ENCODE results near the gene HDAC5. TPM values are rescaled to one million over a fixed set of nuclear protein-coding genes. Genes with fewer than 3 reads are reported as not detected.
A peak's percentile ranks its signal among the peaks of the same experiment; 100 is the strongest.

Gene HDAC5
- total RNA-seq, 3 donors from 2014 or later (not counting 1 experiment from before 2014, with no cell fraction given) = 79.2 to 100 (median 91.9) TPM

DNA sequence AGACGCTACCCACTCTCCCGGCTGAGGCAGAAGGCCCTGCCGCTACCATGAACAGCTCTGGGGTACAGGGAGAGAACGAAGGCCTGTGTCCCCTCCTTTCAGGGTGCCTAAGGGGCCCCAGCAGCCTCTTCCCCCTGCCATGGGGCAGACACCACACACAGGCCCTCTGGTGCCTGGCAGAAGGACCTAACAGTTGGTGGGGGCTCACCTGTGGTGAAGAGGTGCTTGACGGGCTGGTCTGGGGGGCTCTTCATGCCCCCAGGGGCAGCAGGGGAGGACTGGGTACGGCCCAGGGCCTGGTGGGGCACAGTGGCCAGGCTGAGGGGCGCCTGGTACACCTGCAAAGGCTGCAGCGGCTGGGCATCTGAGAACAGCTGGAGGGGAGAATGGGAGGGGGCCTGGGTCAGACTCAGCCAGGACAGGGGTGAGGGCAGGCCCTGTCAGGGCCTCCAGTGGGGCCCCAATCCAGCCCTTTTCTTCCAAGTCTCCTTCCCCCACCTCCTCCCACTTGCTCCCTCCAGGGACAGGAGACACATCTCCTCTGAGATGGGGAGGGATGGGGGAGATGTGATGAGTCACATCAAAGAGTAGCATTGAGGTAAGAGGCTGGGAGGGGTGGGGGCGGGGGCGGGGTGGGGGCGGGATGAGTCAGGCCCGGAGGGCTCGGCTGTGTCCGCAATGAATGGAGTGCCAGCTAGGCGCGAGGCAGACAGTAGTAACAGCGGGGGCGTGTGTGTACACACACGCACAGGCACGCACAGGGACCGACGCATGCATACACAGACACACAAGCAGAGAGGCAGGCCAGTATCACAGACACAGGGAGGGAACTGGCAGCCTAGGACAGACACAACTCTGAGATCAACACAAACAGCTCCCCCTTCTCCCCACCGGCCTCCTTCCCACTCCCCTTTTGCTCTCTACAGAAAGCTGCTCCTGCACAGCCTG is 36.8 kb downstream of the HDAC5 start:
- 82% methylated on average over 20 of the region's 23 CpGs for WGBS (ENCODE audit: insufficient coverage)
- ATAC-seq = peak; percentile 5 to 20 (median 16)
- TF ChIP-seq, protein P1, sequence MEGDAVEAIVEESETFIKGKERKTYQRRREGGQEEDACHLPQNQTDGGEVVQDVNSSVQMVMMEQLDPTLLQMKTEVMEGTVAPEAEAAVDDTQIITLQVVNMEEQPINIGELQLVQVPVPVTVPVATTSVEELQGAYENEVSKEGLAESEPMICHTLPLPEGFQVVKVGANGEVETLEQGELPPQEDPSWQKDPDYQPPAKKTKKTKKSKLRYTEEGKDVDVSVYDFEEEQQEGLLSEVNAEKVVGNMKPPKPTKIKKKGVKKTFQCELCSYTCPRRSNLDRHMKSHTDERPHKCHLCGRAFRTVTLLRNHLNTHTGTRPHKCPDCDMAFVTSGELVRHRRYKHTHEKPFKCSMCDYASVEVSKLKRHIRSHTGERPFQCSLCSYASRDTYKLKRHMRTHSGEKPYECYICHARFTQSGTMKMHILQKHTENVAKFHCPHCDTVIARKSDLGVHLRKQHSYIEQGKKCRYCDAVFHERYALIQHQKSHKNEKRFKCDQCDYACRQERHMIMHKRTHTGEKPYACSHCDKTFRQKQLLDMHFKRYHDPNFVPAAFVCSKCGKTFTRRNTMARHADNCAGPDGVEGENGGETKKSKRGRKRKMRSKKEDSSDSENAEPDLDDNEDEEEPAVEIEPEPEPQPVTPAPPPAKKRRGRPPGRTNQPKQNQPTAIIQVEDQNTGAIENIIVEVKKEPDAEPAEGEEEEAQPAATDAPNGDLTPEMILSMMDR (IDR thresholded peaks at IDR 0.05) = no peak
- no peaks in the 10 kb centered on the region for H3K27me3 Mint-ChIP-seq (ENCODE audit: low read depth in 2 of 2)
- H3K27ac Mint-ChIP-seq = no peak overlapping the region
- Histone ChIP-seq H3K27me3 (ENCODE audit: control insufficient read depth, insufficient read depth, low read length) (no peaks in the 10 kb centered on the region), H3K9me3 (ENCODE audit: control insufficient read depth, insufficient read depth, low read length) (no peaks in the 10 kb centered on the region), H3K4me1 (ENCODE audit: control insufficient read depth, insufficient read depth, low read length) (no peaks in the 10 kb centered on the region), H3K36me3 (ENCODE audit: control insufficient read depth, insufficient read depth, low read length) (peaks cover 48% of the 10 kb centered on the region), H3K4me3 (ENCODE audit: low read length) (no peak overlapping the region), H3K27ac (ENCODE audit: low read length) (no peak overlapping the region)
- H3K9me3 Mint-ChIP-seq = no peaks in the 10 kb centered on the region
- no peak overlapping the region for H3K4me3 Mint-ChIP-seq
- no peak for DNase-seq
- intact Hi-C loops (cut with micrococcal nuclease) = no loop called here
- H3K4me1 Mint-ChIP-seq = peaks cover 0 to 7% of the 10 kb centered on the region in 2 donors
- no peaks in the 10 kb centered on the region for H3K36me3 Mint-ChIP-seq

- TF ChIP-seq, protein P1 (IDR thresholded peaks at IDR 0.05) = no peak
- Histone ChIP-seq H3K27ac (ENCODE audit: low read length) (no peak overlapping the region), H3K9me3 (ENCODE audit: control insufficient read depth, insufficient read depth, low read length) (no peaks in the 10 kb centered on the region), H3K36me3 (ENCODE audit: control insufficient read depth, insufficient read depth, low read length) (peaks cover 42% of the 10 kb centered on the region), H3K27me3 (ENCODE audit: control insufficient read depth, insufficient read depth, low read length) (no peaks in the 10 kb centered on the region), H3K4me1 (ENCODE audit: control insufficient read depth, insufficient read depth, low read length) (no peaks in the 10 kb centered on the region), H3K4me3 (ENCODE audit: low read length) (no peak overlapping the region)
- Mint-ChIP-seq H3K27ac (no peak overlapping the region), H3K4me1 (peaks cover 0 to 4% of the 10 kb centered on the region in 2 donors), H3K27me3 (ENCODE audit: low read depth in 2 of 2) (no peaks in the 10 kb centered on the region), H3K9me3 (no peaks in the 10 kb centered on the region), H3K36me3 (no peaks in the 10 kb centered on the region), H3K4me3 (peak overlapping the region; percentile 21)
- ATAC-seq = no peak
- WGBS (ENCODE audit: insufficient coverage) = 92% methylated on average over 5 of the region's 5 CpGs
- intact Hi-C loops (cut with micrococcal nuclease) = no loop called here
- DNase-seq = no peak
Observed at GRCh38 chr17:44085908-44086307, 37.5 kb downstream of the HDAC5 start.

GRCh38 chr17:44084921-44085320 is 38.5 kb downstream of the HDAC5 start:
- intact Hi-C loops (cut with micrococcal nuclease) = no loop called here
- no peak for ATAC-seq

More at GRCh38 chr17:44084921-44085320, 38.5 kb downstream of the HDAC5 start:
- TF ChIP-seq, protein P1 (IDR thresholded peaks at IDR 0.05) = no peak
- Mint-ChIP-seq H3K27ac (no peak overlapping the region), H3K4me3 (no peak overlapping the region), H3K36me3 (no peaks in the 10 kb centered on the region), H3K27me3 (ENCODE audit: low read depth in 2 of 2) (no peaks in the 10 kb centered on the region), H3K9me3 (no peaks in the 10 kb centered on the region), H3K4me1 (peaks cover 0 to 4% of the 10 kb centered on the region in 2 donors)
- Histone ChIP-seq H3K9me3 (ENCODE audit: control insufficient read depth, insufficient read depth, low read length) (no peaks in the 10 kb centered on the region), H3K27ac (ENCODE audit: low read length) (no peak overlapping the region), H3K36me3 (ENCODE audit: control insufficient read depth, insufficient read depth, low read length) (peaks cover 42% of the 10 kb centered on the region), H3K4me1 (ENCODE audit: control insufficient read depth, insufficient read depth, low read length) (no peaks in the 10 kb centered on the region), H3K4me3 (ENCODE audit: low read length) (no peak overlapping the region), H3K27me3 (ENCODE audit: control insufficient read depth, insufficient read depth, low read length) (no peaks in the 10 kb centered on the region)
- no peak for DNase-seq
- WGBS (ENCODE audit: insufficient coverage) = 94% methylated on average over 7 of the region's 7 CpGs

All from natural killer cell (primary cell).